Posterior cingulate gyrus (tissue), 11 donors: ENCODE data around the gene ACER3.

ENCODE experiments used
- DNase-seq, 10 donors: peaks; one replicate each; pipeline versions ENCODE4 v3.0.0 to v3.0.0-alpha.2; 2020 to 2021; ENCODE audit warnings: mixed read lengths in 3 of 10
- intact Hi-C: fragments of 100-400 bp; cut with DNase I; formaldehyde crosslinking; loops from one replicate; pipeline ENCODE4 v1.15.1; 2023

Gene ACER3

DNA sequence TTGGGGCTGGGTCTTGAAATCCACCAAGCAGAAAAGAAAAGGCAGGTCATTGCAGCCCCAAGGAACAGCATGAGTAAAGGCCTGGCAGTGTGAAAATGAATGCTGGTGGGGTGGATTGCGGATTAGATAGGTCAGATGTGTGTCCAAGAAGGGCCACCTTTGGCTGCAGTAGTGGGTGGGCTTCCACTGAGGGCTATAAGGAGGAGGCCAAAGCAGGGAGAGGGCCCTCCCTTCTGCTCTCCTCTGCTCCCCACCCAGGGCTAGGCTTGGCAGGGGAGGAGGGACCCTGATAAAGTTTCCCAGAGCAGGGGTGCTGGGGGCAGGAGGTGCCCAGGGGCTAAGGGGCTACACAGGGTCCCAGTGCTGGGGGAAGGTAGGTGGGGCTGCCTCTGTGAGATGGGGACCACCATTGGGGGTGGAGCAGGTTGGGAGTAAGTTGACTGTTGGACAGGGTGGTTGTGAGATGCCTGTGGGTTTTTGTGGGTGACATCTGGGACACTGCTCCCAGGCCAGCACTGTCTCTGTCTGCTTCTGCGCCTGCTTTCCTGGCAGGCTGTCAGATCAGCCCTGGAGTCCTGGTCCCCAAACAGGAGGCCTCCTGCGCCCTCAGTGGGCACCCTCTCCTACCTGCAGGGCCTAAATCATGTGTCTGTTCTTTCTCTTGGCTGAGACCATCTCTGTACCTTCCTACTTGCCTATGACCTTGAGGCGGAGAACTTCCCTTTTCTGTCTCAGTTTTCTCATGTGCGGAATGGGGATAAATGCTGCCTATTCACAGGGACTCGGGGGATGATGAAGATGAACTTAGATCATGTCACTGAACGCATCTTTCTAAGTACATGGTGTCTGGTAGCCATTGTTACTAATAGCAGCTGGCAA, 208.0 kb downstream of the ACER3 start:
- intact Hi-C loops: no loop called here
- peak in 2 of 10 donors; percentile 4 to 72 for DNase-seq

DNA sequence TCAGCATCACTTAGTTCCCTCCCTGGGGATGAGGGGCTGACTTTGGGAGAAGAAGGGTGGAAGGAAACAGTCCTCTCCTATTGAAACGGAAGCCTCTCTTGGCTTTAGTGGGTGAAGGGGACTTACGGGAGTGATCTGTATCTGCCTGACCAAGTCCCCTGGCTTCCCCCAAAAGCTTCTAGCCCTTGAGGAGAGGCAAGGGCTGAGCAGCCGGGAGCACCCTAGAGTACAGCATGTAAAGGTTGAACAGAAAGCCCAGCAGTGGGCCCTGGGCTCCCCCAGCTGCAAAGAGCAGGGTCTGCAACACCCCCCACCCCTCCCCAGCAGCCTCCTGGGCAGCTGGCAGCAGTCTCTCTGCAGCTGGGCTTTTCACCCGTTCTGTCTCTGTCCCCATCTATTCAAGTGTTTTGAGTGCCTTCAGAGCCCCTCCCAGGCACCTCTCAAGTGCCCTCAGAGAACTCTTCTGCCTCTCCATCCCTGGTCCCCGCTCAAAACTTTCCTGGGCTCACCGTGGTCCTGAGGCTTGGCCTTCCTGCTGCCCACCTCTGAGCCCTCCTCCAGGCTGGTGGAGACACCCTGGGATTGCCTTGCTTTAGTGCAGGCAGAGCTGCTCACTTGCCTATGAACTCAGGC, 208.7 kb downstream of the ACER3 start:
- intact Hi-C loops: no loop called here

DNA sequence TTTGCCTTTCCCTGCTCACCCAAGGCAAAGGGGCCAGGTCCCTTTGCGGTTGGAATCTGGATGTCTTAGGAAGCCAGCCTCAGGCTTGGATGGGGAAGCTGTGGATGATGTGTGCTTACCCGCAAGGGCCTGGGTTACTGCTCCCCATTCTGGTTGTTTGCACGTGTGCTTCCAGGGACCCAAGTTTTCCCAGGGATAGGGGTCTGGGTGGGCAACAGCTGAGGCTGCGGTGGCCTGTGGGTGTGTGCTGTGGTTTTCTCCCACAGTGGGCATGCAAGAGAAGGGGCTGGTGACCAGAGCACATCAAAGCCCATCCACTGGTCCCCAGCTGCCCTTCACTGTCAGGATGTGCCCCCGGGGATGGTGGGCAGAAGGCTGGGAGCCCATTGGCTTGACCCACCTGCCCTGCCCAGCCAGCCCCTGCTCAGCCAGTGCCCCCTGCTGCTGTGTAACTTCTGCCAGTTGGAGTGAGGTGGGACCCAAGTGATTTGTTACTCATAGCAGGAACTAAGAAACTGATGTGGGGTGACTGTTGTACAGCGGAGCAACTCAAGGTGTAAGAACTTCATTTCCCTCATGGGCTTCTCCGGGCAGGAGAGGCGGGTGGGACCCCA, 209.4 kb downstream of the ACER3 start:
- DNase-seq: peak in 2 of 10 donors; percentile 4 to 74
- intact Hi-C loops: no loop called here

More for the DNA sequence above, 208.7 kb downstream of the ACER3 start:
- peak in 3 of 10 donors; percentile 7 to 67 (median 64) for DNase-seq

DNA sequence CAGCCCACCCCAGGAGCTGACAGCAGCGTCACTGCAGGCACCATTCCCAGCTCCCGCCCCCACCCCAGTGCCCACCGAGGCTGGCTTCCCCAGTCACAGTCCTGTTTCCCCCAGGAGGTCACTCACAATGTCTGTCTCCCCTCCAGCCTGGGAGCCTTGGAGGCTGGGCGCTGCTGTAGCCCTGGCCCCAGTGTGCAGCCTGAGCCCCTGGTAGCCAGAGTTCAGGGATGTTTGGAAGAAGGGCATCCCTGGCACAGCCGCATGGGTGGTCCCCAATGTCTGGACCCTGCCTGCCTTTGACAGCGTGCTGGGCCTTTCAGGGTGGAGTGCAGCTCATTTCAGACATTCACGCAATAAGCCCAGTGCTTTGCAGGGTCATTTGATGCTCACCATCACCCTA, 210.4 kb downstream of the ACER3 start:
- DNase-seq: peak in 2 of 10 donors; percentile 57 to 62
- intact Hi-C loops: no loop called here

DNA sequence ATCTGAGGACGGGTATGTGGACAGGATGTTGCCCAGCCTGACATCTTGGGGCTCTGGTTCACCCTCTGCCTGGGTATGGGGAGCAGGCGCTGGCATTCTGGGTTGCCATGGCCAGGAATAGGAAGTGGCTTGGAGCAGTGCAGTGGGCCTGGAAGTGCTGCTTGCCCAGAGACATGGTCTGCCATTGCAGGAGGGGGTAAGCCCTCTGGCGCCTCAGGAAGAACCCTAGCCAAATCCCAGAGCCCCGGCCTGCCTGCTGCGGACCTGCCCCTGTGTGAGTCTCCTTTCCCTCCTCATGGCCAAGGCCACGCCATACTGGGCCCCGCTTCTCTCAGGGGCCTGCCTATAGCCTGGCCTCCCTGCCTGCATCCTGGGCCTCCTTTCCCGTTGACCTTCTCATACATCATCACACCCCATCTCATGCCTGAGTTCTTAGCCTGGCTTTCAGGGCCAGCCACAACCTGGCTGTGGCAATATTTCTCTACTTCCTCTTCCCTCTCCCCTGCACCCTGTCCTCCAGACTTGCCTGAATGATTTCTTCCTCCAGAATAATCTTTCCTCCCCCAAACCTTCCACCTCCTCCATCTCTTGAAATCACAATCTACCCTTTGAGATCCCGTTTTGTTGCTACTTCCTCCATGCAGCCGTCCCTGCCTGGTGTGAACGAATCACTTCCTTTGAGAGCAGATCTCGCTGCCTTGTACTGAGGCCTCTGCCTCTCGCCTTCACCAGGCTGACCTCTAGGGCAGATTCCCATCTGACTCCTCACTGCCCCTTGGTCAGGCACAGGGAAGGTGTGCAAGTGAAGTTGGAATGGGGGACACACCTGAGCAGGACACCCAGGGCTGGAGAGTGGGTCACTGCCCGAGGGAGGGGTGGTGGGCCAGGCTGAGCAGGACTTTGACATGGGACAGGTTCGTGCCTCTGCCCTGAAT, 211.2 kb downstream of the ACER3 start:
- peak in 4 of 10 donors; percentile 6 to 72 (median 64) for DNase-seq
- intact Hi-C loops: no loop called here

DNA sequence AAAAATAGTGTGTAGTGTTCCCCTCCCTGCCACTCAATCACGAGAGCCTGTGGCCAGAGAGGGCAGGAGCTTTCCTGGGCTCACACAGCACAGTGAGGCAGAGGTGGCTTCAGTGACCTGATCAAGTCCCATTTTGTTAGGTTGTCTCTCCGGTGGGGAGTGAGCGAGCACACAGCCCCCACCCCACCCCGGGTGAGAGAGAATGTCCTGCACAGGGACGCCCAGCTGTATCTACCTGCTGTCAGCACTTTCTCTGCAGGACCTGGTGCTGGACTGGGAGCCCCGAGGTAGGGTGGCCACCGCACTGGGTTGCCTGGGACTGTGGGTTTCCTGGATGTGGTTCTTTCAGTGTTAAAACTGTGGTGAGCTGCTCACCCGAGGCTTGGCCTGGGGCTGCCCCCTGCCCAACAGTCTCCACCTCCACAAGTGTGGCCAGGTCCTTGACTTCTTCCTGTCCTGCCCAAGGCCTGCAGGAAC, 212.2 kb downstream of the ACER3 start:
- intact Hi-C loops: no loop called here
- DNase-seq: peak in 2 of 10 donors; percentile 7 to 67

DNA sequence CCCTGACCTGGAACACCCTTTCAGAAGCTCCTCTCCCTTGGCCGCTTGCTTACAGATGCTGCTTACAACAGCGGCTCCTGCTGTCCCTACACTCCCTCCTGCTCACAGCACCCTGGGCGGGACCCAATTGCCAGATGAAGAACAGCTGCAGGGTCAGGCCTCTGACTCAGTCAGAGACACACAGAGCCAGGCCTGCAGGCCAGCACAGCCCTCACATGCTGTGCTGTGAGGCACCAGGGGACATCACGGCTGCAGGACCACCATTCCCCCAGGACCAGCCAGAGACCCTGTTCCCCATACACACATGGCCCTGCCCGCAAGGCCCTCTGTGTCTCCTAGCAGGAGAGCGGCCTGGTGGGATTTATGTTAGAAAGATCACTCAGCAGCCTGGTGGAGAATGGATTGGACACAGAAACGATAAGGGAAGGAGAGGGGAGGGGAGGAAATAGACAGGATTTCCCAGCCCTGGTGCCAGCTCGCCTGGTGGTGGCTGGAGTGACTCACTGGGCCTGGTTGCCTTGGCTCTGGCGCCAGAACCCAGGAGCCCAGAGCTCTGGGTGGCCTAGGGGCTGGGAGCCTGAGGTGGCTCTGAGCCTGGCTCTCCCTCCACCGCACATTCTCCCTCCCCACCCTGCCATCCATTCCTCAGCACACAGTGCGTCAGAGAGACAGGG, 212.7 kb downstream of the ACER3 start:
- peak in 8 of 10 donors; percentile 42 to 94 (median 65) for DNase-seq
- intact Hi-C loops: no loop called here

DNA sequence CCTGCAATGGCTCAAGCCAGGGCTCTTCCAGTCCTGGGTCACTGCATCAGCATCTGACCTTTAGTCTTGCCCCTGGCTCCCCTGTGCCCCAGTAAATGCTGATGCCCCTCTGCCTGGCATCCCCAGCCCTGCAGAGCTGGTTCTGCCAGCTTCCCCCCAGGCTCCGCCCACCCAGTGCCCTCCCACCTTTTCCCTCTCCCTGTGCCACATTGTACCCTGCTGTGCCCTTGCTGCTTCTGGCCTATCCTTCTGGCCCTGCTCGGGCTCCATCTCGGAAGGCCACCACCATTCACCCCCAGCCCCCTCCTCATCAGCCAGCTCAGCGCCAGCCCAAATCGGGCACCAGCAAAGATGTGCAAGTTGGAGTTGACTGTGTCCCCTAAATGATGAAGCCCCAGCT, 213.5 kb downstream of the ACER3 start:
- intact Hi-C loops: no loop called here

DNA sequence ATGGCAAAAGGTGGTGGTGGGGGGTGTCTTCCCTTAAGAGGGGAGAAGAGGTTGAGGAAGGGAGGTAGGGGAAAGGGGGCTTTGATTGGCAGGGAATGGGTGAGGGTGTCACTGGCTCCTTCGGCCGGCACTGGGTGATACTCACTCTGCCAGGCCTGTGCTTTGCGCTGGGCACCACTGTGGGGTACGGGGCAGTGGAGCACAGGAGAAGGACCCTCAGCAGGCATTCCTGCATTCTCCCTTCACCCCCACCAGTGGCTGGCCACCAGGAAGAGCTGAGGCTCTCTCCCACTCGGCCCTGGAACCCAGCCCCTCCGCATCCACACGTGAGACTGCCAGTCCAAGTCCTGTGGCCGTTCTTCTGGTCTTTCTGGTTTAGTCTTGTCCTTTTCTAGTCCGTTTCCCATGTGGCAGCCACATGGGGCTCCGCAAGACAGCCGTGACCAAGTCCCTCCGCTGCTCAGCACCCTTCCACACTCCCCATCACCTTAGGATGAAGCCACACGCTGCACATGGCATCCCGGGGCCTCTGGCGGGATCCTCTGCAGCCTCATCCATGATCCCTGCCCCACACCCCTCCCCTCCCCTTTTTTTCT, 214.0 kb downstream of the ACER3 start:
- intact Hi-C loops: no loop called here
- DNase-seq: peak in 3 of 10 donors; percentile 6 to 65 (median 59)

More for the DNA sequence above, 213.5 kb downstream of the ACER3 start:
- peak in 3 of 10 donors; percentile 6 to 70 (median 43) for DNase-seq

DNA sequence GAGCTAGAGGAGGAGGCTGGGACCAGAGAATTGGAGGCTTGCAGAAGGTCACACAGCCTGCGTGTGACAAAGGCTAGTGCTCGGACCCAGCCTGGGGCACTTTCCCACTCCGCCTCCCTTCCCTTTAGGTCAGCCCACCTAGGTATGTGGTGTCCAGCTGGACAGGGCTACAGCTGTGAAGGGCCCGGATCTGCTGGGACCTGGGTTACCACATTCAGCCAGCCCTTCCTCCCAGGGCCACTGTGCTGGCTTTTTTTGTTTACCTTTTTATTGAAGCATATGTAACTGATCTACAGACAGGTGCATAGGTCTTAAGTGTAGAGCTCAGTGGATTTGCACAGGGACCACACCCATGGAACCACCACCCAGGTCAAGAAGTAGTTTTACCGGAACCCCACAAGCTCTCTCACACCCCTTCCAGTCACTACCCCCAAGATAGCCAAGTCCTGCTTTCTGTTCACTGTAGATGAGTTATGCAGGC, 214.7 kb downstream of the ACER3 start:
- peak in 2 of 10 donors; percentile 22 to 61 for DNase-seq
- intact Hi-C loops: no loop called here
